Neural progenitor cell (in vitro differentiated cells): ENCODE data around the gene FZD8. TPM values are rescaled to one million over a fixed set of nuclear protein-coding genes. Genes with fewer than 3 reads are reported as not detected.

ENCODE experiments used
- DNase-seq: peaks from one replicate; pipeline ENCODE4 v3.0.0-alpha.2; 2016; ENCODE audit warnings: low spot score
- H2AFZ ChIP-seq: fragments of 200-600 bp; sonication (generic); replicated peaks from 2 replicates; pipeline ENCODE4 v1.6.1; 2016; ENCODE audit warnings: antibody characterized with exemption
- H3F3A ChIP-seq: fragments of 200-600 bp; sonication (generic); 2 replicates; pipeline ENCODE4 v1.6.1; 2016; ENCODE audit warnings: antibody characterized with exemption, low read depth
- H3K27ac ChIP-seq: fragments of 200-600 bp; sonication (generic); 2 replicates; pipeline ENCODE4 v1.5.1; 2016; ENCODE audit warnings: mild to moderate bottlenecking
- H3K27me3 ChIP-seq: fragments of 200-600 bp; sonication (generic); 2 replicates; pipeline ENCODE4 v1.6.1; 2016; ENCODE audit warnings: mild to moderate bottlenecking, moderate library complexity
- H3K36me3 ChIP-seq: fragments of 200-600 bp; sonication (generic); 2 replicates; pipeline ENCODE4 v1.5.1; 2016
- H3K4me1 ChIP-seq: fragments of 200-600 bp; sonication (generic); 2 replicates; pipeline ENCODE4 v1.6.1; 2016; ENCODE audit warnings: mixed run types
- H3K4me2 ChIP-seq: fragments of 200-600 bp; sonication (generic); 2 replicates; pipeline ENCODE4 v1.6.1; 2016
- H3K4me3 ChIP-seq: fragments of 200-600 bp; sonication (generic); 2 replicates; pipeline ENCODE4 v1.5.1; 2016
- H3K79me2 ChIP-seq: fragments of 200-600 bp; sonication (generic); 2 replicates; pipeline ENCODE4 v1.6.1; 2016; ENCODE audit warnings: low read depth
- H3K9ac ChIP-seq: fragments of 200-600 bp; sonication (generic); 2 replicates; pipeline ENCODE4 v1.6.1; 2016
- H3K9me3 ChIP-seq: fragments of 200-600 bp; sonication (generic); 2 replicates; pipeline ENCODE4 v1.5.1; 2016; ENCODE audit warnings: low read depth
- H4K20me1 ChIP-seq: fragments of 200-600 bp; sonication (generic); 2 replicates; pipeline ENCODE4 v1.6.1; 2016; ENCODE audit warnings: low read depth
- H3K27ac Mint-ChIP-seq: 3 replicates; pipeline ENCODE4 v1.8.0; 2021; ENCODE audit warnings: mixed read lengths
- H3K27me3 Mint-ChIP-seq: 2 replicates; pipeline ENCODE4 v1.8.0; 2022; ENCODE audit warnings: low read depth, mild to moderate bottlenecking, inconsistent platforms, moderate library complexity, mixed read lengths; ENCODE audit not compliant: insufficient read depth
- H3K36me3 Mint-ChIP-seq: 3 replicates; pipeline ENCODE4 v1.8.0; 2021; ENCODE audit warnings: mixed read lengths
- H3K4me1 Mint-ChIP-seq: 3 replicates; pipeline ENCODE4 v1.8.0; 2021; ENCODE audit warnings: mixed read lengths
- H3K4me3 Mint-ChIP-seq: 3 replicates; pipeline ENCODE4 v1.8.0; 2021; ENCODE audit warnings: mild to moderate bottlenecking, moderate library complexity, mixed read lengths
- H3K9me3 Mint-ChIP-seq: 3 replicates; pipeline ENCODE4 v1.8.0; 2020; ENCODE audit warnings: mixed read lengths
- EZH2 ChIP-seq: fragments of 200-600 bp; sonication (generic); IDR thresholded peaks from 2 replicates; pipeline ENCODE4 v1.6.1; 2017; ENCODE audit warnings: antibody characterized with exemption, mild to moderate bottlenecking, moderate library complexity
- EZH2phosphoT487 ChIP-seq: fragments of 200-600 bp; sonication (generic); IDR thresholded peaks from 2 replicates; pipeline ENCODE4 v1.6.1; 2017; ENCODE audit warnings: antibody characterized with exemption
- total RNA-seq: library from RNA; depleted of rRNA; stranded (reverse); fragments of >200 nt; gene quantifications from 2 replicates; pipeline ENCODE4 v1.2.3, GENCODE V29; 2015; ENCODE audit warnings: low replicate concordance
- TF ChIP-seq, protein P1 (sequence below): fragments of 200-600 bp; sonication (generic); IDR thresholded peaks from 2 replicates; pipeline ENCODE4 v1.5.1; 2017; ENCODE audit warnings: antibody characterized with exemption, mild to moderate bottlenecking

Gene FZD8
- total RNA-seq, 1 donor from 2014 or later = 5.0 TPM

DNA sequence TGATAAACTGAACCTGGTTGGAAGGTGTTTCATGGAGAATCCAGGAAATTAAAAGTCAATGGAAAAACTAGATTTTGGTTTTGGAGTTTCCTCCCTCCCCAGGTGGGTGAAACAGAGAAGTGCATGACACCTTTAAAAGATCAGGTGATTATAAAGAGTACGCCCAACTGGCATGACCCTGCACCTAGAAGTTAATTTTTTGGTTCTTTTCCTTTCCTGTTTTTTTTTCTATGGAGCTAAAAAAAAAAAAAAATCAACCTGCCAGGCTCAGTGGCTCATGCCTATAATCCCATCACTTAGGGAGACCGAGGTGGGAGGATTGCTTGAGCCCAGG is 29.0 kb downstream of the FZD8 start:
- H3K4me2 ChIP-seq = no peak overlapping the region
- peaks cover 7% of the 10 kb centered on the region for H3K27me3 Mint-ChIP-seq
- no peak overlapping the region for H2AFZ ChIP-seq
- no peaks in the 10 kb centered on the region for H4K20me1 ChIP-seq
- H3F3A ChIP-seq = no peaks in the 10 kb centered on the region
- peaks cover 22% of the 10 kb centered on the region for H3K4me1 Mint-ChIP-seq
- H3K4me3 Mint-ChIP-seq = peak overlapping the region; percentile 18
- no peak for TF ChIP-seq EZH2
- TF ChIP-seq, protein P1, sequence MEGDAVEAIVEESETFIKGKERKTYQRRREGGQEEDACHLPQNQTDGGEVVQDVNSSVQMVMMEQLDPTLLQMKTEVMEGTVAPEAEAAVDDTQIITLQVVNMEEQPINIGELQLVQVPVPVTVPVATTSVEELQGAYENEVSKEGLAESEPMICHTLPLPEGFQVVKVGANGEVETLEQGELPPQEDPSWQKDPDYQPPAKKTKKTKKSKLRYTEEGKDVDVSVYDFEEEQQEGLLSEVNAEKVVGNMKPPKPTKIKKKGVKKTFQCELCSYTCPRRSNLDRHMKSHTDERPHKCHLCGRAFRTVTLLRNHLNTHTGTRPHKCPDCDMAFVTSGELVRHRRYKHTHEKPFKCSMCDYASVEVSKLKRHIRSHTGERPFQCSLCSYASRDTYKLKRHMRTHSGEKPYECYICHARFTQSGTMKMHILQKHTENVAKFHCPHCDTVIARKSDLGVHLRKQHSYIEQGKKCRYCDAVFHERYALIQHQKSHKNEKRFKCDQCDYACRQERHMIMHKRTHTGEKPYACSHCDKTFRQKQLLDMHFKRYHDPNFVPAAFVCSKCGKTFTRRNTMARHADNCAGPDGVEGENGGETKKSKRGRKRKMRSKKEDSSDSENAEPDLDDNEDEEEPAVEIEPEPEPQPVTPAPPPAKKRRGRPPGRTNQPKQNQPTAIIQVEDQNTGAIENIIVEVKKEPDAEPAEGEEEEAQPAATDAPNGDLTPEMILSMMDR = no peak
- no peak for TF ChIP-seq EZH2phosphoT487
- H3K9me3 ChIP-seq = no peaks in the 10 kb centered on the region
- H3K79me2 ChIP-seq = no peaks in the 10 kb centered on the region
- H3K27ac Mint-ChIP-seq = no peak overlapping the region
- no peaks in the 10 kb centered on the region for H3K27me3 ChIP-seq
- DNase-seq = no peak
- no peak overlapping the region for H3K9ac ChIP-seq
- H3K36me3 ChIP-seq = no peaks in the 10 kb centered on the region
- H3K4me3 ChIP-seq = no peak overlapping the region
- no peaks in the 10 kb centered on the region for H3K4me1 ChIP-seq
- peaks cover 10% of the 10 kb centered on the region for H3K9me3 Mint-ChIP-seq
- no peak overlapping the region for H3K27ac ChIP-seq
- no peaks in the 10 kb centered on the region for H3K36me3 Mint-ChIP-seq

DNA sequence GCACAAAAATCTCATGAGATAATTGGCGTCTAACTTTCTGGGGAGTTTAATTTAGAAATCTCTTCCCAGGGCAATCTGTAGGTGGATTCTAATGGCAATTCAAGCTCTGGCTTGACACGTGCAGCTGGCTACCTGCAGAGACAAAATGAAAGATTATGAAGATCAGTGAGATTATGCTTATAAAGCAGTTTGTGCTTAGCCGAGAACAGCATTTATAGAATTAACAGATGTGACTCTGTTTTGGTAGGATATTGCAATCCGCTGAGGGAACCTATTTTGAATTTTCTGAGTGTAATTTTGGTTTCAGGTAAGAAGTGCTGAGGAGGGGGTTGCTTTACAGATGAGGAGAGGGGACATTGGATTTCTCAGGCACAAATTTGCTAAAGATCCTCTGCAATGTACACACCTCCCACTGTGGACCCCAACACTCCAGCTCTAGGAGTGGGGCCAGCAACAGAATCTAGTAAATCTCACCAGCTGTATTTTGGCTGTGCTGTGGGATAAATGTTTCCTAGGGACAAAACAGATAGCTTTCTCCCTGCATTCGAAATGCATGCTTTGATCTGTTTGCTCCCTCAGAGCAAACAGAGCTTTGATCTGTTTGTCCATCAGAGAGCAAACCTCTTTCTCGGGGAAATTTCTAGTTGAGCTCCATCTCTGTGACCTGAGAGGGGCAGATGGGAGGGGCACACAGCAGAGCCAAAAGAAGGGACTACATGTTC is 29.6 kb downstream of the FZD8 start:
- Histone ChIP-seq H3K79me2 (no peaks in the 10 kb centered on the region), H3K27ac (no peak overlapping the region), H3K4me3 (no peak overlapping the region), H3K4me2 (no peak overlapping the region), H2AFZ (no peak overlapping the region), H3K9ac (no peak overlapping the region), H3K4me1 (no peaks in the 10 kb centered on the region), H3F3A (no peaks in the 10 kb centered on the region), H3K9me3 (no peaks in the 10 kb centered on the region), H3K27me3 (no peaks in the 10 kb centered on the region), H4K20me1 (no peaks in the 10 kb centered on the region), H3K36me3 (no peaks in the 10 kb centered on the region)
- peak overlapping the region; percentile 18 for H3K4me3 Mint-ChIP-seq
- TF ChIP-seq EZH2phosphoT487 (no peak), EZH2 (no peak)
- TF ChIP-seq, protein P1 = no peak
- peak overlapping the region; percentile 74 for H3K27ac Mint-ChIP-seq
- H3K4me1 Mint-ChIP-seq = peaks cover 22% of the 10 kb centered on the region
- H3K9me3 Mint-ChIP-seq = peaks cover 10% of the 10 kb centered on the region
- H3K36me3 Mint-ChIP-seq = no peaks in the 10 kb centered on the region
- no peak for DNase-seq
- peaks cover 7% of the 10 kb centered on the region for H3K27me3 Mint-ChIP-seq

DNA sequence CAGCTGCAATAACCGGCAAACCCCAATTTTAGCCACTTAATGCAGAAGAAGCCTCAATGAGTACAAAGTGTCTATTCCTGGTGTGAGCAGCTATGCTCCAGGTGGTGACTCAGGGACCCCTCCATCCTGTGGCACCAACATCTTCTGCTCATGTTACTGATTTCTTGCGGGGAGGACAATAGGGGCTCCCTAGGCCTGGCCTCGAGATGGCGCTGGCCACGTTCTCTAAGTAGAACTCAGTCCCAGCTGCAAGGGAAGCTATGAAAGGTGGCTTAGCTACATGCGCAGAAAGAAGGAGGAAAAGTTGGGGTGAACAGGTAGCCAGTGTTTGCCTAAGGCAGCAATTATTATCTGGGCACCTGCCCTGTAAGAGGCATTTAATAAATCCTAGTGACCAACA is 30.3 kb downstream of the FZD8 start:
- no peak overlapping the region for H3K4me3 Mint-ChIP-seq
- no peaks in the 10 kb centered on the region for H3K36me3 ChIP-seq
- peak overlapping the region; percentile 74 for H3K27ac Mint-ChIP-seq
- H3K4me2 ChIP-seq = no peak overlapping the region
- peaks cover 14% of the 10 kb centered on the region for H3K9me3 Mint-ChIP-seq
- no peaks in the 10 kb centered on the region for H3K36me3 Mint-ChIP-seq
- H3K9ac ChIP-seq = no peak overlapping the region
- H3F3A ChIP-seq = no peaks in the 10 kb centered on the region
- H3K9me3 ChIP-seq = no peaks in the 10 kb centered on the region
- H3K4me1 Mint-ChIP-seq = peaks cover 22% of the 10 kb centered on the region
- no peaks in the 10 kb centered on the region for H3K4me1 ChIP-seq
- TF ChIP-seq, protein P1 = peak; percentile 34
- TF ChIP-seq EZH2phosphoT487 = no peak
- TF ChIP-seq EZH2 = no peak
- H4K20me1 ChIP-seq = no peaks in the 10 kb centered on the region
- no peaks in the 10 kb centered on the region for H3K79me2 ChIP-seq
- H3K27ac ChIP-seq = no peak overlapping the region
- H3K27me3 Mint-ChIP-seq = peaks cover 11% of the 10 kb centered on the region
- H3K4me3 ChIP-seq = no peak overlapping the region
- peak; percentile 22 for DNase-seq
- H2AFZ ChIP-seq = no peak overlapping the region
- no peaks in the 10 kb centered on the region for H3K27me3 ChIP-seq
